ENCODE data around the gene CACNA1F.

The CACNA1F gene

GRCh38 chrX:49220100-49220499, 13.0 kb downstream of the CACNA1F start:
- Histone ChIP-seq H3K79me2 (ENCODE audit: insufficient read depth, low read length) (no peaks in the 10 kb centered on the region), H3K9me3 (ENCODE audit: low read length) (no peaks in the 10 kb centered on the region), H3K9me2 (ENCODE audit: low read depth, low read length) (no peaks in the 10 kb centered on the region), H3K4me2 (ENCODE audit: low read length) (no peak overlapping the region), H3K9ac (ENCODE audit: low read length) (no peak overlapping the region), H3K27ac (ENCODE audit: low read depth, low read length, poor library complexity, severe bottlenecking) (no peak overlapping the region), H2AFZ (ENCODE audit: low read length) (no peak overlapping the region), H4K20me1 (ENCODE audit: insufficient read depth, low read length) (no peaks in the 10 kb centered on the region), H3F3A (ENCODE audit: insufficient read depth, low read length) (no peaks in the 10 kb centered on the region), H3K4me3 (ENCODE audit: low read depth, low read length, poor library complexity, severe bottlenecking) (no peak overlapping the region), H3K36me3 (ENCODE audit: insufficient read depth, low read length) (no peaks in the 10 kb centered on the region), H3K27me3 (ENCODE audit: insufficient read depth, low read length) (no peaks in the 10 kb centered on the region), H3K4me1 (ENCODE audit: insufficient read depth, low read length, severe bottlenecking) (no peaks in the 10 kb centered on the region)
- TF ChIP-seq CTCF (IDR thresholded peaks at IDR 0.05; ENCODE audit: low read length) (no peak), EZH2 (IDR thresholded peaks at IDR 0.05; ENCODE audit: borderline replicate concordance, low read length) (no peak)

- no peak overlapping the region for H3K27ac ChIP-seq (ENCODE audit: low read depth, low read length, poor library complexity, severe bottlenecking)
- no peaks in the 10 kb centered on the region for H3K27me3 ChIP-seq (ENCODE audit: insufficient read depth, low read length)
- no peaks in the 10 kb centered on the region for H3K9me2 ChIP-seq (ENCODE audit: low read depth, low read length)
- H3K79me2 ChIP-seq (ENCODE audit: insufficient read depth, low read length) = no peaks in the 10 kb centered on the region
- H3F3A ChIP-seq (ENCODE audit: insufficient read depth, low read length) = no peaks in the 10 kb centered on the region
- H3K4me1 ChIP-seq (ENCODE audit: insufficient read depth, low read length, severe bottlenecking) = no peaks in the 10 kb centered on the region
- TF ChIP-seq EZH2 (IDR thresholded peaks at IDR 0.05; ENCODE audit: borderline replicate concordance, low read length) (no peak), CTCF (IDR thresholded peaks at IDR 0.05; ENCODE audit: low read length) (no peak)
- no peak overlapping the region for H2AFZ ChIP-seq (ENCODE audit: low read length)
- no peak overlapping the region for H3K4me3 ChIP-seq (ENCODE audit: low read depth, low read length, poor library complexity, severe bottlenecking)
- H3K9ac ChIP-seq (ENCODE audit: low read length) = no peak overlapping the region
- no peaks in the 10 kb centered on the region for H3K36me3 ChIP-seq (ENCODE audit: insufficient read depth, low read length)
- no peak overlapping the region for H3K4me2 ChIP-seq (ENCODE audit: low read length)
- no peaks in the 10 kb centered on the region for H4K20me1 ChIP-seq (ENCODE audit: insufficient read depth, low read length)
- no peaks in the 10 kb centered on the region for H3K9me3 ChIP-seq (ENCODE audit: low read length)
These were observed 18.1 kb downstream of the CACNA1F start for GRCh38 chrX:49214996-49215526.

- Histone ChIP-seq H3K27me3 (ENCODE audit: insufficient read depth, low read length) (no peaks in the 10 kb centered on the region), H3K4me2 (ENCODE audit: low read length) (no peak overlapping the region), H3K79me2 (ENCODE audit: insufficient read depth, low read length) (no peaks in the 10 kb centered on the region), H3K36me3 (ENCODE audit: insufficient read depth, low read length) (no peaks in the 10 kb centered on the region), H3F3A (ENCODE audit: insufficient read depth, low read length) (no peaks in the 10 kb centered on the region), H3K9me2 (ENCODE audit: low read depth, low read length) (no peaks in the 10 kb centered on the region), H3K9ac (ENCODE audit: low read length) (no peak overlapping the region), H3K4me3 (ENCODE audit: low read depth, low read length, poor library complexity, severe bottlenecking) (no peak overlapping the region), H3K9me3 (ENCODE audit: low read length) (no peaks in the 10 kb centered on the region), H2AFZ (ENCODE audit: low read length) (no peak overlapping the region), H3K4me1 (ENCODE audit: insufficient read depth, low read length, severe bottlenecking) (no peaks in the 10 kb centered on the region), H3K27ac (ENCODE audit: low read depth, low read length, poor library complexity, severe bottlenecking) (no peak overlapping the region), H4K20me1 (ENCODE audit: insufficient read depth, low read length) (no peaks in the 10 kb centered on the region)
- no peak for TF ChIP-seq EZH2 (IDR thresholded peaks at IDR 0.05; ENCODE audit: borderline replicate concordance, low read length)
- no peak for TF ChIP-seq CTCF (IDR thresholded peaks at IDR 0.05; ENCODE audit: low read length)
These were observed 18.7 kb downstream of the CACNA1F start for GRCh38 chrX:49214416-49214815.

Data from OCI-LY1 (cell line).